ENCODE measurements around the gene NR1I3.
A peak's percentile ranks its signal among the peaks of the same experiment; 100 is the strongest.
"Not testable (repeated sequence)": the region's sequence is repeated elsewhere in the genome, so short reads cannot be mapped to it uniquely, and the experiment has no call there.

The NR1I3 gene

GRCh38 chr1:161258439-161259344 lies 20.7 kb upstream of the NR1I3 start, which contains the start of gene PCP4L1 (continued):
- TF ChIP-seq, protein P1, sequence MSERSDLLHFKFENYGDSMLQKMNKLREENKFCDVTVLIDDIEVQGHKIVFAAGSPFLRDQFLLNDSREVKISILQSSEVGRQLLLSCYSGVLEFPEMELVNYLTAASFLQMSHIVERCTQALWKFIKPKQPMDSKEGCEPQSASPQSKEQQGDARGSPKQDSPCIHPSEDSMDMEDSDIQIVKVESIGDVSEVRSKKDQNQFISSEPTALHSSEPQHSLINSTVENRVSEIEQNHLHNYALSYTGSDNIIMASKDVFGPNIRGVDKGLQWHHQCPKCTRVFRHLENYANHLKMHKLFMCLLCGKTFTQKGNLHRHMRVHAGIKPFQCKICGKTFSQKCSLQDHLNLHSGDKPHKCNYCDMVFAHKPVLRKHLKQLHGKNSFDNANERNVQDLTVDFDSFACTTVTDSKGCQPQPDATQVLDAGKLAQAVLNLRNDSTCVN (tag by site-specific recombination; optimal IDR thresholded peaks at IDR 0.05), result peak; percentile 42
- TF ChIP-seq PATZ1 (tag by site-specific recombination; IDR thresholded peaks at IDR 0.05), result 0 out of 2 replicates have a peak, but pooled peaks have one; percentile 33
- TF ChIP-seq, protein P2, sequence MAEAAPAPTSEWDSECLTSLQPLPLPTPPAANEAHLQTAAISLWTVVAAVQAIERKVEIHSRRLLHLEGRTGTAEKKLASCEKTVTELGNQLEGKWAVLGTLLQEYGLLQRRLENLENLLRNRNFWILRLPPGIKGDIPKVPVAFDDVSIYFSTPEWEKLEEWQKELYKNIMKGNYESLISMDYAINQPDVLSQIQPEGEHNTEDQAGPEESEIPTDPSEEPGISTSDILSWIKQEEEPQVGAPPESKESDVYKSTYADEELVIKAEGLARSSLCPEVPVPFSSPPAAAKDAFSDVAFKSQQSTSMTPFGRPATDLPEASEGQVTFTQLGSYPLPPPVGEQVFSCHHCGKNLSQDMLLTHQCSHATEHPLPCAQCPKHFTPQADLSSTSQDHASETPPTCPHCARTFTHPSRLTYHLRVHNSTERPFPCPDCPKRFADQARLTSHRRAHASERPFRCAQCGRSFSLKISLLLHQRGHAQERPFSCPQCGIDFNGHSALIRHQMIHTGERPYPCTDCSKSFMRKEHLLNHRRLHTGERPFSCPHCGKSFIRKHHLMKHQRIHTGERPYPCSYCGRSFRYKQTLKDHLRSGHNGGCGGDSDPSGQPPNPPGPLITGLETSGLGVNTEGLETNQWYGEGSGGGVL (tag by site-specific recombination; IDR thresholded peaks at IDR 0.05), result peak; percentile 76
- peak; percentile 83 for TF ChIP-seq BCL11B (tag by site-specific recombination; IDR thresholded peaks at IDR 0.05; ENCODE audit: low read depth)
- TF ChIP-seq, protein P3, sequence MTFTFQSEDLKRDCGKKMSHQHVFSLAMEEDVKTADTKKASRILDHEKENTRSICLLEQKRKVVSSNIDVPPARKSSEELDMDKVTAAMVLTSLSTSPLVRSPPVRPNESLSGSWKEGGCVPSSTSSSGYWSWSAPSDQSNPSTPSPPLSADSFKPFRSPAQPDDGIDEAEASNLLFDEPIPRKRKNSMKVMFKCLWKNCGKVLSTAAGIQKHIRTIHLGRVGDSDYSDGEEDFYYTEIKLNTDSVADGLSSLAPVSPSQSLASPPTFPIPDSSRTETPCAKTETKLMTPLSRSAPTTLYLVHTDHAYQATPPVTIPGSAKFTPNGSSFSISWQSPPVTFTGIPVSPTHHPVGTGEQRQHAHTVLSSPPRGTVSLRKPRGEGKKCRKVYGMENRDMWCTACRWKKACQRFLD (tag by site-specific recombination; IDR thresholded peaks at IDR 0.05), result no peak
- TF ChIP-seq ZNF114 (tag by site-specific recombination; IDR thresholded peaks at IDR 0.05), result no peak
- no peak for TF ChIP-seq ZNF837 (tag by site-specific recombination; IDR thresholded peaks at IDR 0.05)
- TF ChIP-seq ZNF600 (tag by site-specific recombination; IDR thresholded peaks at IDR 0.05), result 0 out of 2 replicates have a peak, but pooled peaks have one; percentile 13
- TF ChIP-seq, protein P4, sequence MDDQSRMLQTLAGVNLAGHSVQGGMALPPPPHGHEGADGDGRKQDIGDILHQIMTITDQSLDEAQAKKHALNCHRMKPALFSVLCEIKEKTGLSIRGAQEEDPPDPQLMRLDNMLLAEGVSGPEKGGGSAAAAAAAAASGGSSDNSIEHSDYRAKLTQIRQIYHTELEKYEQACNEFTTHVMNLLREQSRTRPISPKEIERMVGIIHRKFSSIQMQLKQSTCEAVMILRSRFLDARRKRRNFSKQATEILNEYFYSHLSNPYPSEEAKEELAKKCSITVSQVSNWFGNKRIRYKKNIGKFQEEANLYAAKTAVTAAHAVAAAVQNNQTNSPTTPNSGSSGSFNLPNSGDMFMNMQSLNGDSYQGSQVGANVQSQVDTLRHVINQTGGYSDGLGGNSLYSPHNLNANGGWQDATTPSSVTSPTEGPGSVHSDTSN (CRISPR knock-in tag; IDR thresholded peaks at IDR 0.05), result peak; percentile 54; the same call in 1 of the 2 replicates
- TF ChIP-seq ZNF629 (tag by site-specific recombination; IDR thresholded peaks at IDR 0.05), result no peak
- TF ChIP-seq ZBTB8A (tag by site-specific recombination; IDR thresholded peaks at IDR 0.05), result peak; percentile 39
- 0 out of 2 replicates have a peak, but pooled peaks have one; percentile 21 for TF ChIP-seq ZNF501 (tag by site-specific recombination; IDR thresholded peaks at IDR 0.05)
- TF ChIP-seq ZNF830 (tag by site-specific recombination; IDR thresholded peaks at IDR 0.05; ENCODE audit: low read depth), result no peak
- TF ChIP-seq SP7 (tag by site-specific recombination; IDR thresholded peaks at IDR 0.05), result no peak

DNA sequence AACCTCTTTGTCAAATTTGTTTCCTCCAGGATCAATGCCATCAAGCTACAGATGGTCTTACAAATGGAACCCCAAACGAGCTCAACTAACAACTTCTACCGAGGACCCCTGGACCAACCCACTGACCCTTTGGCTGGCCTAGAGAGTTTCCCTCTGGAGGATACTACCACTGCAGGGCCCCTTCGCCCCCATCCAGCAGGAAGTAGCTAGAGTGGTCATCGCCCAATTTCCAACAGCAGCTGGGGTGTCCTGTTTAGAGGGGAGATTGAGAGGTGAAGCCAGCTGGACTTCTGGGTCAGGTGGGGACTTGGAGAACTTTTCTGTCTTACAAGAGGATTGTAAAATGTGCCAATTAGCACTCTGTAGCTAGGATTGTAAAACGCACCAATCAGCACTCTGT lies 19.1 kb upstream of the NR1I3 start:
- CTCF ChIA-PET, result interaction anchor here (1.8 kb wide), 1 partner anchor 30 kb away, joined by 6 read pairs; no protein-coding TSS in a partner anchor
- TF ChIP-seq SETDB1 (IDR thresholded peaks at IDR 0.05; ENCODE audit: insufficient read length, low read length), result peak; percentile 36
- H3K9me3 ChIP-seq (ENCODE audit: control insufficient read depth, insufficient read depth, low read depth, low read length); H3K27ac ChIP-seq (ENCODE audit: extremely low read depth, low read depth, low read length); H3K36me3 ChIP-seq (ENCODE audit: control insufficient read depth in 2 of 2, insufficient read depth in 1 of 2, low read length in 2 of 2); POLR2A ChIA-PET; H3K4me1 ChIP-seq (ENCODE audit: control insufficient read depth, insufficient read depth, low read length); H3K4me3 ChIP-seq (ENCODE audit: low read depth, low read length): not testable (repeated sequence)

GRCh38 chr1:161255955-161256520 lies 18.0 kb upstream of the NR1I3 start:
- H3K4me3 ChIP-seq (ENCODE audit: low read depth, low read length); H3K9me3 ChIP-seq (ENCODE audit: control insufficient read depth, insufficient read depth, low read depth, low read length); H3K36me3 ChIP-seq (ENCODE audit: control insufficient read depth in 2 of 2, insufficient read depth in 1 of 2, low read length in 2 of 2); POLR2A ChIA-PET; H3K27ac ChIP-seq (ENCODE audit: extremely low read depth, low read depth, low read length); H3K4me1 ChIP-seq (ENCODE audit: control insufficient read depth, insufficient read depth, low read length): not testable (repeated sequence)
- CTCF ChIA-PET, result interaction anchor here (0.9 kb wide), 1 partner anchor 35 kb away, joined by 8 read pairs; no protein-coding TSS in a partner anchor

DNA sequence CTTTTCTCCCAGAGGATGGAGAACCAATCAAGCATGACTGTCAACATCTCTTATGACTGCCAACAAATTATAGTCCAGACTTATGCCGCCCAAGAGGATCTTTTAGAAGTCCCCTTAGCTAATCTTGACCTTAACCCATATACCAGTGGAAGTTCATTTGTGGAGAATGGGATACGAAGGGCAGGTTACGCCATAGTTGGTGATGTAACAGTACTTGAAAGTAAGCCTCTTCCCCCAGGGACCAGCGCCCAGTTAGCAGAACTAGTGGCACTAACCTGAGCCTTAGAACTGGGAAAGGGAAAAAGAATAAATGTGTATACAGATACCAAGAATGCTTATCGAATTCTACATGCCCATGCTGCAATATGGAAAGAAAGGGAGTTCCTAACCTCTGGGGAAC lies 17.3 kb upstream of the NR1I3 start:
- H3K4me1 ChIP-seq (ENCODE audit: control insufficient read depth, insufficient read depth, low read length); H3K27ac ChIP-seq (ENCODE audit: extremely low read depth, low read depth, low read length); H3K9me3 ChIP-seq (ENCODE audit: control insufficient read depth, insufficient read depth, low read depth, low read length); POLR2A ChIA-PET; H3K4me3 ChIP-seq (ENCODE audit: low read depth, low read length); H3K36me3 ChIP-seq (ENCODE audit: control insufficient read depth in 2 of 2, insufficient read depth in 1 of 2, low read length in 2 of 2); CTCF ChIA-PET: not testable (repeated sequence)

Measured in HEK293 (cell line).